HCT116 (cell line): ENCODE data around the gene SCPEP1. TPM values are rescaled to one million over a fixed set of nuclear protein-coding genes. Genes with fewer than 3 reads are reported as not detected.

Experiments used
- ATAC-seq: fragments of 200-7000 bp; cut with Tn5 transposase; 2 replicates; pipeline ENCODE4 v1.9.1; 2020; ENCODE audit warnings: mild to moderate bottlenecking, moderate library complexity
- BruUV-seq: library from RNA; stranded (reverse); fragments of 400-500 nt; replicated peaks from 2 replicates; lab custom pipeline; 2021; lab: Mats Ljungman, UMichigan
- CTCF ChIA-PET: fragments of 300-600 bp; sonication (Branson Sonifier 250); formaldehyde crosslinking; loops from one replicate; lab custom pipeline; 2021; ENCODE audit warnings: antibody characterized with exemption; lab: Charles Lee
- POLR2A ChIA-PET: fragments of 300-600, 350-600 bp; sonication (Branson Sonifier 250); formaldehyde crosslinking; loops from one replicate; lab custom pipeline; 2021; ENCODE audit warnings: antibody characterized with exemption; lab: Charles Lee
- RAD21 ChIA-PET, 2 experiments: fragments of 300-600 bp; sonication (Branson Sonifier 250); formaldehyde crosslinking; loops; one replicate each; lab custom pipeline; 2023; ENCODE audit warnings: low total read pairs in 2 of 2; ENCODE audit not compliant: uncharacterized antibody in 2 of 2, unreplicated experiment in 2 of 2, low non-redundant PET in 1 of 2; lab: Charles Lee
- DNase-seq: peaks from one replicate; pipeline ENCODE4 v3.0.0-alpha.2; 2010; ENCODE audit warnings: low read depth, low spot score
- H2AFZ ChIP-seq: fragments of 200-600 bp; shearing (Covaris generic), sonication (generic); 2 replicates; pipeline ENCODE4 v1.6.1; 2017; ENCODE audit warnings: low read depth, mixed run types, mixed read lengths, antibody characterized with exemption, low read length; ENCODE audit not compliant: poor library complexity, severe bottlenecking
- H3K27ac ChIP-seq: 2 replicates; pipeline ENCODE4 v1.5.1; 2012; ENCODE audit warnings: low read depth, low read length
- H3K27me3 ChIP-seq: fragments of 200-600 bp; sonication (generic); 2 replicates; pipeline ENCODE4 v1.6.1; 2016; ENCODE audit warnings: mixed run types, low read length, mixed read lengths; ENCODE audit not compliant: insufficient read depth
- H3K36me3 ChIP-seq, 2 experiments: fragments of 200-500 bp in 1 of 2; fragments of 200-600 bp in 1 of 2; sonication (Bioruptor generic) in 1 of 2; sonication (generic) in 1 of 2; 2 replicates each; pipeline versions ENCODE4 v1.5.1 to v1.6.1; 2014 to 2016; ENCODE audit warnings: low read length in 2 of 2, inconsistent platforms in 1 of 2, mixed read lengths in 1 of 2, mixed run types in 1 of 2; ENCODE audit not compliant: insufficient read depth in 2 of 2, control insufficient read depth in 1 of 2
- H3K4me1 ChIP-seq, 2 experiments: fragments of 200-600 bp in 1 of 2; sonication (generic) in 1 of 2; 2 replicates each; pipeline versions ENCODE4 v1.5.1 to v1.6.1; 2012 to 2017; ENCODE audit warnings: low read length in 2 of 2, inconsistent platforms in 1 of 2, mild to moderate bottlenecking in 1 of 2, mixed read lengths in 1 of 2, mixed run types in 1 of 2, moderate library complexity in 1 of 2; ENCODE audit not compliant: insufficient read depth in 2 of 2, control insufficient read depth in 1 of 2
- H3K4me2 ChIP-seq: fragments of 200-600 bp; sonication (generic); 2 replicates; pipeline ENCODE4 v1.6.1; 2017; ENCODE audit warnings: mixed run types, low read length, mixed read lengths
- H3K4me3 ChIP-seq, 2 experiments: fragments of 200-600 bp in 1 of 2; sonication (generic) in 1 of 2; replicated peaks in 1 of 2; 2 replicates each; pipeline ENCODE4 v1.5.1; 2011 to 2016; ENCODE audit warnings: low read length in 2 of 2, control low read depth in 1 of 2, low read depth in 1 of 2, mild to moderate bottlenecking in 1 of 2, mixed read lengths in 1 of 2, mixed run types in 1 of 2
- H3K79me2 ChIP-seq: fragments of 200-600 bp; sonication (generic); 2 replicates; pipeline ENCODE4 v1.6.1; 2017; ENCODE audit warnings: mild to moderate bottlenecking, mixed run types, low read length, moderate library complexity, mixed read lengths; ENCODE audit not compliant: insufficient read depth
- H3K9ac ChIP-seq: fragments of 200-600 bp; sonication (generic); 2 replicates; pipeline ENCODE4 v1.6.1; 2016; ENCODE audit warnings: low read length, mixed read lengths
- H3K9me2 ChIP-seq: fragments of 200-600 bp; sonication (generic), shearing (Covaris generic); 2 replicates; pipeline ENCODE4 v1.6.1; 2017; ENCODE audit warnings: mixed run types, mild to moderate bottlenecking, moderate library complexity; ENCODE audit not compliant: insufficient read depth
- H3K9me3 ChIP-seq, 2 experiments: fragments of 200-500 bp in 1 of 2; fragments of 200-600 bp in 1 of 2; sonication (Bioruptor generic) in 1 of 2; sonication (generic) in 1 of 2; 2 replicates each; pipeline ENCODE4 v1.6.1; 2014 to 2017; ENCODE audit warnings: low read length in 2 of 2, mixed read lengths in 2 of 2, inconsistent platforms in 1 of 2, low read depth in 1 of 2, mild to moderate bottlenecking in 1 of 2, mixed run types in 1 of 2, moderate library complexity in 1 of 2; ENCODE audit not compliant: control insufficient read depth in 1 of 2, insufficient read depth in 1 of 2
- H4K20me1 ChIP-seq: fragments of 200-600 bp; sonication (generic), shearing (Covaris generic); 2 replicates; pipeline ENCODE4 v1.6.1; 2017; ENCODE audit warnings: mixed run types, mild to moderate bottlenecking, moderate library complexity; ENCODE audit not compliant: insufficient read depth
- CBX3 ChIP-seq: IDR thresholded peaks from 2 replicates; pipeline ENCODE4 v1.6.1; 2012; ENCODE audit warnings: low read depth
- CEBPB ChIP-seq: IDR thresholded peaks from 2 replicates; pipeline ENCODE4 v1.6.1; 2012; ENCODE audit warnings: low read depth
- EZH2 ChIP-seq: fragments of 200-600 bp; sonication (generic); IDR thresholded peaks from 2 replicates; pipeline ENCODE4 v1.6.1; 2017; ENCODE audit warnings: antibody characterized with exemption, mixed run types
- EZH2phosphoT487 ChIP-seq: fragments of 200-600 bp; IDR thresholded peaks from 2 replicates; pipeline ENCODE4 v1.6.1; 2018; ENCODE audit warnings: antibody characterized with exemption, borderline replicate concordance
- FOSL1 ChIP-seq: IDR thresholded peaks from 2 replicates; pipeline ENCODE4 v1.6.1; 2012; ENCODE audit warnings: low read depth
- JUND ChIP-seq: IDR thresholded peaks from 2 replicates; pipeline ENCODE4 v1.6.1; 2012
- POLR2A ChIP-seq: IDR thresholded peaks from 2 replicates; pipeline ENCODE4 v1.7.0; 2011; ENCODE audit warnings: borderline replicate concordance; ENCODE audit not compliant: insufficient read depth, insufficient read length; ENCODE audit errors: extremely low read depth
- POLR2AphosphoS5 ChIP-seq: IDR thresholded peaks from 2 replicates; pipeline ENCODE4 v1.6.1; 2011; ENCODE audit warnings: mild to moderate bottlenecking, low read depth, low read length, moderate library complexity
- RAD21 ChIP-seq: IDR thresholded peaks from 2 replicates; pipeline ENCODE4 v1.6.1; 2012; ENCODE audit warnings: low read depth, mild to moderate bottlenecking
- SIN3A ChIP-seq: IDR thresholded peaks from 2 replicates; pipeline ENCODE4 v1.6.1; 2012; ENCODE audit warnings: low read depth
- SP1 ChIP-seq: IDR thresholded peaks from 2 replicates; pipeline ENCODE4 v1.6.1; 2012; ENCODE audit warnings: low read depth
- TCF7L2 ChIP-seq: IDR thresholded peaks from 2 replicates; pipeline ENCODE4 v1.7.0; 2011; ENCODE audit warnings: borderline replicate concordance, inconsistent platforms; ENCODE audit not compliant: insufficient read depth, insufficient read length; ENCODE audit errors: extremely low read depth
- ZFX ChIP-seq: fragments of 450-650 bp; IDR thresholded peaks from 2 replicates; pipeline ENCODE4 v1.6.1; 2017
- ZNF274 ChIP-seq: fragments of 200-500 bp; sonication (Bioruptor generic); IDR thresholded peaks from 2 replicates; pipeline ENCODE4 v1.6.1; 2014; ENCODE audit warnings: mild to moderate bottlenecking, low read depth, low read length, inconsistent platforms
- intact Hi-C: fragments of 100-400 bp; cut with micrococcal nuclease; formaldehyde crosslinking; loops from 2 replicates; pipeline ENCODE4 v1.10.0; 2022
- total RNA-seq: library from RNA; stranded (reverse); gene quantifications from one replicate; pipeline ENCODE4 v1.2.1, GENCODE V29; 2021; ENCODE audit not compliant: unreplicated experiment
- TF ChIP-seq, protein P1 (sequence below), 3 experiments: fragments of 200-600 bp in 1 of 3; sonication (generic) in 1 of 3; IDR thresholded peaks in 2 of 3; conservative IDR thresholded peaks in 1 of 3; 2 replicates each; pipeline ENCODE4 v1.5.1; 2012 to 2017; ENCODE audit warnings: low read depth in 2 of 3, low read length in 2 of 3, antibody characterized with exemption in 1 of 3, borderline replicate concordance in 1 of 3, control low read depth in 1 of 3, mild to moderate bottlenecking in 1 of 3, mixed read lengths in 1 of 3, mixed run types in 1 of 3, moderate library complexity in 1 of 3; ENCODE audit not compliant: insufficient read depth in 1 of 3
- TF ChIP-seq, protein P2 (sequence below): IDR thresholded peaks from 2 replicates; pipeline ENCODE4 v1.6.1; 2012
- TF ChIP-seq, protein P3 (sequence below): IDR thresholded peaks from 2 replicates; pipeline ENCODE4 v1.6.1; 2011; ENCODE audit warnings: mild to moderate bottlenecking, low read length, moderate library complexity; ENCODE audit not compliant: insufficient replicate concordance; ENCODE audit errors: extremely low read depth

SCPEP1 gene
- total RNA-seq, 1 experiment from 2014 or later = 28.3 TPM

DNA sequence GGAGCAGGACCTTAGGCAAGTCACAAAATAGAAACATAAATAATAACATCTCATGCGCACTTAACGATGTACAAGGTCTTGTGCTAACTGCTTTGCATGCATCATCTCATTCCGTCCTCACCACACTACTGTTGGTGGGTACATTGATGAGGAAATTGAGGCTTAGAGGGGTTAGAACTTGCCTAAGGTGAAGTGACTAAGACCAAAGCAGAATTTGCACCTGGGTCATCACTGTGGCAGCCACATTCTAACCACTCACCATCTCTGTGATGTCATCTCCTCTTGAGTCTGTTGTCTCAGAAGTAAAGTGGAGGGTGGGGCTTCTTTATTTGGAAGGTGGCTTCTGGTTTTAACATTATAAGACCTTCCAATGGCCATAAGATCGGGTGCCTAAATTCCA is 43.7 kb upstream of the SCPEP1 start (continued):
- TF ChIP-seq, protein P1, sequence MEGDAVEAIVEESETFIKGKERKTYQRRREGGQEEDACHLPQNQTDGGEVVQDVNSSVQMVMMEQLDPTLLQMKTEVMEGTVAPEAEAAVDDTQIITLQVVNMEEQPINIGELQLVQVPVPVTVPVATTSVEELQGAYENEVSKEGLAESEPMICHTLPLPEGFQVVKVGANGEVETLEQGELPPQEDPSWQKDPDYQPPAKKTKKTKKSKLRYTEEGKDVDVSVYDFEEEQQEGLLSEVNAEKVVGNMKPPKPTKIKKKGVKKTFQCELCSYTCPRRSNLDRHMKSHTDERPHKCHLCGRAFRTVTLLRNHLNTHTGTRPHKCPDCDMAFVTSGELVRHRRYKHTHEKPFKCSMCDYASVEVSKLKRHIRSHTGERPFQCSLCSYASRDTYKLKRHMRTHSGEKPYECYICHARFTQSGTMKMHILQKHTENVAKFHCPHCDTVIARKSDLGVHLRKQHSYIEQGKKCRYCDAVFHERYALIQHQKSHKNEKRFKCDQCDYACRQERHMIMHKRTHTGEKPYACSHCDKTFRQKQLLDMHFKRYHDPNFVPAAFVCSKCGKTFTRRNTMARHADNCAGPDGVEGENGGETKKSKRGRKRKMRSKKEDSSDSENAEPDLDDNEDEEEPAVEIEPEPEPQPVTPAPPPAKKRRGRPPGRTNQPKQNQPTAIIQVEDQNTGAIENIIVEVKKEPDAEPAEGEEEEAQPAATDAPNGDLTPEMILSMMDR (IDR thresholded peaks at IDR 0.05 in 2 of 3, conservative IDR thresholded peaks at IDR 0.05 in 1 of 3; ENCODE audit: borderline replicate concordance in 1 of 3, insufficient read depth in 1 of 3, low read depth in 2 of 3, low read length in 2 of 3) = no peak
- no peak for TF ChIP-seq SIN3A
- TF ChIP-seq, all 23 proteins: peak for 0

DNA sequence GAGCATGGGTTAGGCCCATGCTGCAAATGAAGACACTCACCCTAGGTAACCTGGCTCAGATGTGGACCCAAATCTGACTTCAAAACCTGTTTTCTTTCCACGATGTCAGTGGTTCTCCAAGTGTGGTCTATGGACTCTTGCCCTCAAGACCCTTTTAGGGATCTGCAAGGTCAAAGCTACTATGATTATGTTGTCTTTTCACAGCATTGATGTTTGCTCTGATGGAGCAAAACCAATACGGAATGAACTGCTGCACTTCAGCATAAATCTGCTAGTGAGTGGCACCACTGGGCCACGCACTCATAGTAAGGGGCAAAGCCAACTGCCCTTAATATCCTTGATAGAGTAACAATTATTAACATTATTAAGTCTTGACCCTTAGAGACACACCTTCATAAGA is 42.5 kb upstream of the SCPEP1 start:
- Histone ChIP-seq H3K27ac (no peak overlapping the region), H3K9me2 (no peaks in the 10 kb centered on the region), H3K4me2 (no peak overlapping the region), H4K20me1 (peaks cover 10% of the 10 kb centered on the region; the same call in 1 of the 2 replicates), H2AFZ (no peak overlapping the region), H3K79me2 (peaks cover 7% of the 10 kb centered on the region; the same call in 1 of the 2 replicates), H3K9me3 (peaks cover 3 to 6% of the 10 kb centered on the region in 2 experiments; a peak in 2 of 4 replicates), H3K4me1 (peaks cover 4 to 6% of the 10 kb centered on the region in 2 experiments; a peak in 1 of 4 replicates), H3K27me3 (no peaks in the 10 kb centered on the region), H3K9ac (no peak overlapping the region), H3K4me3 (no peak overlapping the region), H3K36me3 (peaks cover 17 to 50% of the 10 kb centered on the region in 2 experiments)
- RAD21 ChIA-PET = no interaction called here
- CTCF ChIA-PET = no interaction called here
- intact Hi-C loops = no loop called here
- POLR2A ChIA-PET = no interaction called here
- DNase-seq = no peak
- no peak for ATAC-seq
- no TSS peak for BruUV-seq
- no peak for TF ChIP-seq SP1
- no peak for TF ChIP-seq CEBPB
- no peak for TF ChIP-seq ZNF274
- TF ChIP-seq EZH2phosphoT487 = no peak
- no peak for TF ChIP-seq TCF7L2
- TF ChIP-seq FOSL1 = no peak
- TF ChIP-seq, protein P1 (IDR thresholded peaks at IDR 0.05 in 2 of 3, conservative IDR thresholded peaks at IDR 0.05 in 1 of 3; ENCODE audit: borderline replicate concordance in 1 of 3, insufficient read depth in 1 of 3, low read depth in 2 of 3, low read length in 2 of 3) = no peak
- no peak for TF ChIP-seq EZH2
- TF ChIP-seq, protein P2, sequence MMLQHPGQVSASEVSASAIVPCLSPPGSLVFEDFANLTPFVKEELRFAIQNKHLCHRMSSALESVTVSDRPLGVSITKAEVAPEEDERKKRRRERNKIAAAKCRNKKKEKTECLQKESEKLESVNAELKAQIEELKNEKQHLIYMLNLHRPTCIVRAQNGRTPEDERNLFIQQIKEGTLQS = no peak
- no peak for TF ChIP-seq SIN3A
- no peak for TF ChIP-seq ZFX
- TF ChIP-seq CBX3 = no peak
- TF ChIP-seq POLR2A = no peak
- TF ChIP-seq, protein P3, sequence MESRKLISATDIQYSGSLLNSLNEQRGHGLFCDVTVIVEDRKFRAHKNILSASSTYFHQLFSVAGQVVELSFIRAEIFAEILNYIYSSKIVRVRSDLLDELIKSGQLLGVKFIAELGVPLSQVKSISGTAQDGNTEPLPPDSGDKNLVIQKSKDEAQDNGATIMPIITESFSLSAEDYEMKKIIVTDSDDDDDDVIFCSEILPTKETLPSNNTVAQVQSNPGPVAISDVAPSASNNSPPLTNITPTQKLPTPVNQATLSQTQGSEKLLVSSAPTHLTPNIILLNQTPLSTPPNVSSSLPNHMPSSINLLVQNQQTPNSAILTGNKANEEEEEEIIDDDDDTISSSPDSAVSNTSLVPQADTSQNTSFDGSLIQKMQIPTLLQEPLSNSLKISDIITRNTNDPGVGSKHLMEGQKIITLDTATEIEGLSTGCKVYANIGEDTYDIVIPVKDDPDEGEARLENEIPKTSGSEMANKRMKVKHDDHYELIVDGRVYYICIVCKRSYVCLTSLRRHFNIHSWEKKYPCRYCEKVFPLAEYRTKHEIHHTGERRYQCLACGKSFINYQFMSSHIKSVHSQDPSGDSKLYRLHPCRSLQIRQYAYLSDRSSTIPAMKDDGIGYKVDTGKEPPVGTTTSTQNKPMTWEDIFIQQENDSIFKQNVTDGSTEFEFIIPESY = no peak
- no peak for TF ChIP-seq RAD21
- TF ChIP-seq JUND = no peak
- no peak for TF ChIP-seq POLR2AphosphoS5
